ENCODE measurements around the gene HIP1. TPM values are rescaled to one million over a fixed set of nuclear protein-coding genes. Genes with fewer than 3 reads are reported as not detected.
A peak's percentile ranks its signal among the peaks of the same experiment; 100 is the strongest.

HIP1 gene
- total and polyA plus RNA-seq, 9 of the 15 experiments (the other 6 are each of a cell fraction or from before 2014, with no cell fraction given): 2.4 to 13.7 (median 9.5) TPM

GRCh38 chr7:75631711-75632110 is 107.0 kb downstream of the HIP1 start (continued):
- TF ChIP-seq POLR2H (tag; IDR thresholded peaks at IDR 0.05; ENCODE audit: low read depth) (no peak), ZNF655 (CRISPR knock-in tag; IDR thresholded peaks at IDR 0.05) (no peak), ID3 (CRISPR knock-in tag; IDR thresholded peaks at IDR 0.05) (no peak), ID3 (tag; IDR thresholded peaks at IDR 0.05) (no peak), AFF1 (IDR thresholded peaks at IDR 0.05; ENCODE audit: low read depth in 1 of 2, partially characterized antibody in 2 of 2) (no peak), CBX1 (IDR thresholded peaks at IDR 0.05; ENCODE audit: low read depth) (no peak), TSC22D4 (tag; IDR thresholded peaks at IDR 0.05) (no peak), IRF1 (CRISPR knock-in tag; IDR thresholded peaks at IDR 0.05; ENCODE audit: borderline replicate concordance) (no peak), ZNF23 (CRISPR knock-in tag; IDR thresholded peaks at IDR 0.05) (no peak), ADNP (tag; IDR thresholded peaks at IDR 0.05) (no peak), GABPB1 (CRISPR knock-in tag; IDR thresholded peaks at IDR 0.05) (no peak), EZH2 (IDR thresholded peaks at IDR 0.05; ENCODE audit: borderline replicate concordance, low read depth, low read length) (no peak), SMARCE1 (IDR thresholded peaks at IDR 0.05) (peak; percentile 82), TAF9B (IDR thresholded peaks at IDR 0.05; ENCODE audit: partially characterized antibody) (no peak), EP300 (IDR thresholded peaks at IDR 0.05; ENCODE audit: low read length) (peak; percentile 58; the same call in 1 of the 2 replicates), SMARCA4 (IDR thresholded peaks at IDR 0.05) (peak; percentile 81), ZNF561 (CRISPR knock-in tag; conservative IDR thresholded peaks at IDR 0.05) (no peak), ZNF695 (CRISPR knock-in tag; IDR thresholded peaks at IDR 0.05) (no peak), ZNF133 (CRISPR knock-in tag; IDR thresholded peaks at IDR 0.05) (no peak), HDGF (IDR thresholded peaks at IDR 0.05) (no peak), SP2 (IDR thresholded peaks at IDR 0.05; ENCODE audit: extremely low read depth, low read depth, low read length, poor library complexity, severe bottlenecking) (no peak), E2F8 (IDR thresholded peaks at IDR 0.05; ENCODE audit: low read depth, partially characterized antibody) (no peak)
